C4-2B (cell line): Measurements from ENCODE around the gene ERC2.

Experiments
- CTCF ChIP-seq: fragments of 450-650 bp; conservative IDR thresholded peaks from 2 replicates; pipeline ENCODE4 v1.5.1; 2017; ENCODE audit warnings: mild to moderate bottlenecking
- ZFX ChIP-seq: fragments of 450-650 bp; IDR thresholded peaks from 2 replicates; pipeline ENCODE4 v1.6.1; 2017

- TF ChIP-seq CTCF (no peak), ZFX (no peak)
Observed at GRCh38 chr3:56257826-56258225, 210.4 kb downstream of the ERC2 start.
